Thymus (tissue), 11 donors: ENCODE data around the gene SLC52A3. TPM values are rescaled to one million over a fixed set of nuclear protein-coding genes. Genes with fewer than 3 reads are reported as not detected.
A peak's percentile ranks its signal among the peaks of the same experiment; 100 is the strongest.

Experiments used
- DNase-seq, 9 donors: peaks; one replicate each; pipeline ENCODE4 v3.0.0-alpha.2; 2013; ENCODE audit warnings: low spot score in 9 of 9, low read depth in 6 of 9, missing footprints in 1 of 9
- H3K27ac ChIP-seq, 2 donors: one replicate each; pipeline ENCODE4 v1.5.1; 2013; ENCODE audit warnings: control low read depth in 1 of 2, low read depth in 1 of 2, low read length in 1 of 2, mild to moderate bottlenecking in 1 of 2, moderate library complexity in 1 of 2
- H3K27me3 ChIP-seq, 2 donors: one replicate each; pipeline ENCODE4 v1.5.1; 2013; ENCODE audit warnings: low read length in 1 of 2; ENCODE audit not compliant: control insufficient read depth in 2 of 2, insufficient read depth in 1 of 2
- H3K36me3 ChIP-seq, 2 donors: one replicate each; pipeline ENCODE4 v1.5.1; 2013; ENCODE audit warnings: low read length in 1 of 2, mild to moderate bottlenecking in 1 of 2, moderate library complexity in 1 of 2; ENCODE audit not compliant: control insufficient read depth in 2 of 2, insufficient read depth in 2 of 2
- H3K4me1 ChIP-seq, 2 donors: one replicate each; pipeline ENCODE4 v1.5.1; 2013; ENCODE audit warnings: low read length in 2 of 2; ENCODE audit not compliant: control insufficient read depth in 2 of 2, insufficient read depth in 2 of 2
- H3K4me3 ChIP-seq, 2 donors: one replicate each; pipeline ENCODE4 v1.5.1; 2013; ENCODE audit warnings: low read length in 2 of 2, control low read depth in 1 of 2, mild to moderate bottlenecking in 1 of 2
- H3K9me3 ChIP-seq, 2 donors: one replicate each; pipeline ENCODE4 v1.5.1; 2013; ENCODE audit warnings: low read length in 1 of 2, mild to moderate bottlenecking in 1 of 2; ENCODE audit not compliant: control insufficient read depth in 2 of 2, insufficient read depth in 1 of 2
- WGBS: extraction: QIAGEN DNeasy Blood & Tissue Kit; methylation state at CpG from one replicate; pipeline ENCODE4 v1.1.7; 2013; 5-methylcytosine and 5-hydroxymethylcytosine counted together
- polyA plus RNA-seq: library from polyadenylated mRNA; stranded (reverse); fragments of 200-250 nt; gene quantifications from one replicate; pipeline ENCODE4 v1.2.3, GENCODE V29; 2013
- total RNA-seq: library from RNA; stranded (reverse); fragments of 120-200 nt; gene quantifications from one replicate; pipeline ENCODE4 v1.2.4, GENCODE V29; 2013
- donor health status: healthy.

SLC52A3 gene
- total and polyA plus RNA-seq, 2 donors: 0.05 to 0.37 TPM

DNA sequence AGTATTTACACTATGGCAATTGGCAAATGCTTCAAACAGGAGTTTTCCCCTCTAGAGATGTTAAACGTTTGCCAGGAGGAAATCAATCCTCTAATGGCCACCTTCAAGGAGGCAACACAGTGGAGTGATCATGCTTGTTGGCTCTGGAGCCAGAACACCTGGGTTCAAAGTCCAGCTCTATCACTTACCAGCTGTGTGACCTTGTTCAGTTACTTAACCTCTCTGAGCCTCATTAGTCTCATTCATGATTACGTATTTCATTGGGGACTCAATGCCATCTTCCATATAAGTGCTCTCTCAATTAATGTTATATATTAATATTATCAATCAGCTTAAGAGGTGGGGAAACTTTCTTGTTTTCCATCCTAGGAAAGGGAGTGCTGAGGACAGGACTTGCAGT lies 26.1 kb downstream of the SLC52A3 start:
- H3K36me3 ChIP-seq: no peaks in the 10 kb centered on the region
- 89% methylated on average over 2 of the region's 2 CpGs for WGBS
- H3K4me1 ChIP-seq: no peaks in the 10 kb centered on the region
- no peak overlapping the region for H3K27ac ChIP-seq
- peaks cover 0 to 7% of the 10 kb centered on the region in 2 donors for H3K9me3 ChIP-seq
- no peaks in the 10 kb centered on the region for H3K27me3 ChIP-seq
- DNase-seq: no peak
- H3K4me3 ChIP-seq: no peak overlapping the region

GRCh38 chr20:741620-742019 lies 26.7 kb downstream of the SLC52A3 start:
- Histone ChIP-seq H3K27me3 (no peaks in the 10 kb centered on the region), H3K4me3 (no peak overlapping the region), H3K36me3 (no peaks in the 10 kb centered on the region), H3K9me3 (peaks cover 0 to 6% of the 10 kb centered on the region in 2 donors), H3K4me1 (no peaks in the 10 kb centered on the region), H3K27ac (no peak overlapping the region)
- DNase-seq: no peak
- 91% methylated on average over 6 of the region's 6 CpGs for WGBS

DNA sequence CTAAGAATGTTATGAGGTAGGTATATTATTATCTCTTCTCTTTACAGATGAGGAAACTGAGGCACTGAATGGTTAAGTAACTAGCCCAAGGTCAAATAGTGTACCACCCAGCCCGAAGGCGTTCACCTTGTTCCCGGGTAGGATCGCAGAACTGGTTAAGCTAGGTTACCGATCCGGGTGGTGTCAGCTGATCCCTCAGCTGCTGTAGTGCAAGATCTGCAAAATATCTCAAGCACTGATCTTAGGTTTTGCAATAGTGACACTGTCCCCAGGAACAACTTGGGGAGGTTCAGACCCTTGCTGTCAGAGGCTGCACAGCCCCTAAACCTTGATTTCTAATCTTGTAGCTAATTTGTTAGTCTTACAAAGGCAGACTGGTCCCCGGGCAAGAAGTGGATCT lies 28.1 kb downstream of the SLC52A3 start:
- no peaks in the 10 kb centered on the region for H3K36me3 ChIP-seq
- H3K27ac ChIP-seq: no peak overlapping the region
- WGBS: 91% methylated on average over 7 of the region's 7 CpGs

DNA sequence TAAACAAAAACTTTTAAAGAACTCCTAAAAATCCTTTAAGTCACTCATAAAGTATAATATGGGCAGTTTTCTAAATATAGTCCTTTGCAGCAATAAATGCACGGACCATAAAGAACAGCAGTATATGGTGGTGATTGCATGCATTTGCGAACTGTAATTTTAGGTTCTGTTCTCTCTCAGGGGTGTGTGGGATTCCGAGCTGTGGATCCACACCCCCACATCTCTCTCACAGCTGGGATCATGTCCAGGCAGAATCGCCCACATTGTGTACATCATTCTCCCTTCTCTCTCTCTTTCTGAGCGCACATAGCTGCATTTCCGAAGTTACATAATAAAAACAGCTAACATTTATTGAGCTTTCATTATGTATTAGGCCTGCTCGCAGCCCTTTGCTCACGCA lies 28.6 kb downstream of the SLC52A3 start:
- Histone ChIP-seq H3K27ac (no peak overlapping the region), H3K9me3 (peaks cover 0 to 3% of the 10 kb centered on the region in 2 donors), H3K27me3 (no peaks in the 10 kb centered on the region), H3K4me3 (no peak overlapping the region), H3K4me1 (no peaks in the 10 kb centered on the region), H3K36me3 (no peaks in the 10 kb centered on the region)
- DNase-seq: no peak
- 95% methylated on average over 8 of the region's 8 CpGs for WGBS

More for the DNA sequence above, 28.1 kb downstream of the SLC52A3 start:
- Histone ChIP-seq H3K9me3 (peaks cover 0 to 3% of the 10 kb centered on the region in 2 donors), H3K27me3 (no peaks in the 10 kb centered on the region), H3K4me3 (no peak overlapping the region), H3K4me1 (no peaks in the 10 kb centered on the region)
- DNase-seq: no peak

DNA sequence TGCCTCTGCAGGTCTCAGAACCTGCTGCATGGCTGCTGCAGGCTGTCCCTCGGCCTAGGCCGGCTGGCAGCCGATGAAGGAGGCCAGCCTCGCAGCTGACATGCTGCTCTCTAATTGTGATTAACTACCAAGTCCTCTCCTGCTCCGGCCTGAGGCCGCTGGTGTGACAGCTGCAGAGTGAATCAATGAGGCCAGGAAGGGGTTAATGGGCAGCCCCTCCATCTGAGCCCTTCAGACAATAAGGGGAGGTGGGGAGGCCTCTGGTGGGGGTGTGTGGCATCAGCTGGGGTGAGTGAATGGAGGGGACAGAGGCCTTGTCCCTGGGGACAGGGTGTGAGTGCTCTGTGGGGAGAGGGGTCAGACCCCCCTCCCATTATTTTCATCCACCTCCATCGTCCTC lies 34.4 kb downstream of the SLC52A3 start:
- 85% methylated on average over 7 of the region's 7 CpGs for WGBS
- no peak overlapping the region for H3K4me3 ChIP-seq
- H3K27ac ChIP-seq: no peak overlapping the region
- H3K9me3 ChIP-seq: no peaks in the 10 kb centered on the region
- peaks cover 3 to 12% of the 10 kb centered on the region in 2 donors for H3K27me3 ChIP-seq
- DNase-seq: no peak
- H3K4me1 ChIP-seq: no peaks in the 10 kb centered on the region
- H3K36me3 ChIP-seq: no peaks in the 10 kb centered on the region

DNA sequence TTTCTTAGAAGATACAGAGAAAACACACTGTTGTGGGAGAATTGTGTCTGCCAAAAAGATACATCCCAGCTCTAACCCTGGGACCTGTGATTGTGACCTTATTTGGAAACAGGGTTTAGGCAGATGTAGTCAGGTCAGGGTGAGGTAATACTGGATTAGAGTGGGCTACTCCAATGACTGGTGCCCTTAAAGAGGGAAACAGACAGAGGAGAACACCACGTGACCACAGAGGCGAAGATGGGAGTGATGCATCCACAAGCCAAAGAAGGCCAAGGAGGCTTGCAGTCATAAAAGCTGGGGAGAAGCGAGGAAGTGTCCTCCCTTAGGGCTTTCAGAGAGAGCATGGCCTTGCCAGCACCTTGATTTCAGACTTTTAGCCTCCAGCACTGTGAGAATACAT lies 35.6 kb downstream of the SLC52A3 start:
- 93% methylated on average over 3 of the region's 3 CpGs for WGBS
- H3K27me3 ChIP-seq: peaks cover 15 to 24% of the 10 kb centered on the region in 2 donors

GRCh38 chr20:731891-732560 lies 36.3 kb downstream of the SLC52A3 start:
- no peak overlapping the region for H3K4me3 ChIP-seq
- DNase-seq: no peak
- no peaks in the 10 kb centered on the region for H3K36me3 ChIP-seq
- H3K9me3 ChIP-seq: no peaks in the 10 kb centered on the region
- H3K27ac ChIP-seq: no peak overlapping the region
- peaks cover 15 to 28% of the 10 kb centered on the region in 2 donors for H3K27me3 ChIP-seq
- WGBS: 94% methylated on average over 8 of the region's 8 CpGs
- H3K4me1 ChIP-seq: peaks cover 3 to 4% of the 10 kb centered on the region in 2 donors

More for the DNA sequence above, 35.6 kb downstream of the SLC52A3 start:
- Histone ChIP-seq H3K27ac (no peak overlapping the region), H3K9me3 (no peaks in the 10 kb centered on the region), H3K4me1 (peaks cover 3 to 4% of the 10 kb centered on the region in 2 donors), H3K36me3 (no peaks in the 10 kb centered on the region), H3K4me3 (no peak overlapping the region)
- no peak for DNase-seq

DNA sequence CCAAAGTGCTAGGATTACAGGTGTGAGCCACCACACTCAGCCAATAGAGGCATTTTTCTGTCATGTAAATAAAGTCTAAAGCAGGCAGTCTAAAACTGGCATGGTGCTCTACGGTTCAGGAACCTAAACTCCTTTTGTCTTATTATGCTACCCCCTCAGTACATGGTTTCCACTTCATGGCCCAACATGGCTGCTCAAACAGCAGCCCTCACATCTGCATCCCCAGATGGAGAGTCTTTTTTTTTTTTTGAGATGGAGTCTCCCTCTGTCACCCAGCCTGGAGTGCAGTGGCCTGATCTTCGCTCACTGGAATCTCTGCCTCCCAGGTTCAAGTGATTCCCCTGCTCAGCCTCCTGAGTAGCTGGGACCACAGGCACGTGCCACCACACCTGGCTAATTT lies 38.3 kb downstream of the SLC52A3 start:
- H3K9me3 ChIP-seq: no peaks in the 10 kb centered on the region
- peaks cover 3 to 4% of the 10 kb centered on the region in 2 donors for H3K4me1 ChIP-seq
- H3K27me3 ChIP-seq: peaks cover 22 to 44% of the 10 kb centered on the region in 2 donors
- no peak overlapping the region for H3K27ac ChIP-seq
- 95% methylated on average over 3 of the region's 3 CpGs for WGBS
- DNase-seq: no peak
- H3K36me3 ChIP-seq: no peaks in the 10 kb centered on the region
- no peak overlapping the region for H3K4me3 ChIP-seq

GRCh38 chr20:728256-728944 lies 39.9 kb downstream of the SLC52A3 start:
- H3K9me3 ChIP-seq: no peaks in the 10 kb centered on the region
- 3% methylated on average over 60 of the region's 60 CpGs for WGBS
- H3K4me1 ChIP-seq: peaks cover 3 to 4% of the 10 kb centered on the region in 2 donors
- peaks cover 22 to 44% of the 10 kb centered on the region in 2 donors for H3K27me3 ChIP-seq
- no peaks in the 10 kb centered on the region for H3K36me3 ChIP-seq
- H3K4me3 ChIP-seq: peak overlapping the region in 1 of 2 donors; percentile 18
- peak in 6 of 9 donors; percentile 13 to 60 (median 34) for DNase-seq
- H3K27ac ChIP-seq: no peak overlapping the region
